ENCODE results near the gene IKBIP. TPM values are rescaled to one million over a fixed set of nuclear protein-coding genes. Genes with fewer than 3 reads are reported as not detected.

Gene IKBIP
- total RNA-seq, 1 experiment from 2014 or later: 14.5 TPM

DNA sequence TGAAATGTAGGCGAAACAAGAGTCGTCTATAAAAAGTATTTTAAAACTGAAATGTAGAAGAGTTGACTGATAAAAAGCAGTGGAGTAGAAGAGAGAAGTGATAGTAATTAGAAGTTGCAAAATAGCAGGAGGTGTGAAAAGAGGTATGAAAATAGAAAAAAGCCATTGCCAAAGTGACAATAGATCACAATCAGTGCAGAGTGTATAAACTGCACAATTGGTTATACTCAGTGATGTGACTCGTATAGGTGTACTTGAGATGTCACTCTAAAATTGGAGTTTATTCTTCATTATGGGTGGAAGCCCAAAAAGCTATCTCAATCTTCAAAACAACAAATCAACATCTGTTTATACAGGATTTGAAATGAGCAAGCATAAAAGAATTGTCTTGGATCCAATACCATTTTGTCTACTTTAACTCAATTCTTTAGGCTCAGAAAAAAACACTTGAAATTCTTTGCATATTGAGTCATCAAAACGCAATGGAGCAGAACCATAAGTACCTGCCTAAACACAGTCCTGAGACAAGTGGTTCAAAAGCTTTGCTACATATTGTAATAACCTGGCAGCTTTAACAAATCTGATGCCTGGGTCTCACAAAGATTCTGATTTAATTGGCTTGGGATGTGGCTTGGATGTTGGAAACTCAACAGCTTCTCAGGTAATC is 8.8 kb downstream of the IKBIP start (continued):
- TF ChIP-seq EZH2phosphoT487 (IDR thresholded peaks at IDR 0.05; ENCODE audit: borderline replicate concordance): no peak
- TF ChIP-seq EZH2 (IDR thresholded peaks at IDR 0.05): no peak

GRCh38 chr12:98618952-98619351 is 25.6 kb downstream of the IKBIP start:
- no peaks in the 10 kb centered on the region for H3K79me2 ChIP-seq (ENCODE audit: insufficient read depth, low read length)
- H3K4me2 ChIP-seq (ENCODE audit: low read length): no peak overlapping the region
- H3K27me3 ChIP-seq (ENCODE audit: insufficient read depth, low read length): no peaks in the 10 kb centered on the region
- no peak overlapping the region for H2AFZ ChIP-seq (ENCODE audit: low read depth, low read length, poor library complexity, severe bottlenecking)
- BruUV-seq (replicated peaks): no TSS peak
- no peaks in the 10 kb centered on the region for H4K20me1 ChIP-seq (ENCODE audit: insufficient read depth)
- H3K27ac ChIP-seq (ENCODE audit: low read depth, low read length): no peak overlapping the region
- RAD21 ChIA-PET (ENCODE audit: low non-redundant PET in 1 of 2, low total read pairs in 2 of 2, uncharacterized antibody in 2 of 2, unreplicated experiment in 2 of 2): no interaction called here
- H3K36me3 ChIP-seq (ENCODE audit: control insufficient read depth in 1 of 2, insufficient read depth in 2 of 2, low read length in 2 of 2): no peaks in the 10 kb centered on the region
- no peak for TF ChIP-seq EGR1 (IDR thresholded peaks at IDR 0.05; ENCODE audit: low read depth)
- TF ChIP-seq EZH2phosphoT487 (IDR thresholded peaks at IDR 0.05; ENCODE audit: borderline replicate concordance): no peak
- no peak for TF ChIP-seq ZFX (IDR thresholded peaks at IDR 0.05)
- no peak for TF ChIP-seq SRF (IDR thresholded peaks at IDR 0.05; ENCODE audit: low read depth)
- no peak for TF ChIP-seq TCF7L2 (IDR thresholded peaks at IDR 0.05; ENCODE audit: borderline replicate concordance, extremely low read depth, insufficient read depth, insufficient read length)
- no peak for TF ChIP-seq ATF3 (IDR thresholded peaks at IDR 0.05)
- TF ChIP-seq ZBTB33 (IDR thresholded peaks at IDR 0.05; ENCODE audit: extremely low read depth, insufficient replicate concordance, low read length): no peak
- no peak for TF ChIP-seq RAD21 (IDR thresholded peaks at IDR 0.05; ENCODE audit: low read depth)
- no peak for TF ChIP-seq FOSL1 (IDR thresholded peaks at IDR 0.05; ENCODE audit: low read depth)
- TF ChIP-seq JUND (IDR thresholded peaks at IDR 0.05): no peak
- no peak for TF ChIP-seq SIN3A (IDR thresholded peaks at IDR 0.05; ENCODE audit: low read depth)
- TF ChIP-seq CBX3 (IDR thresholded peaks at IDR 0.05; ENCODE audit: low read depth): no peak
- TF ChIP-seq, protein P1, sequence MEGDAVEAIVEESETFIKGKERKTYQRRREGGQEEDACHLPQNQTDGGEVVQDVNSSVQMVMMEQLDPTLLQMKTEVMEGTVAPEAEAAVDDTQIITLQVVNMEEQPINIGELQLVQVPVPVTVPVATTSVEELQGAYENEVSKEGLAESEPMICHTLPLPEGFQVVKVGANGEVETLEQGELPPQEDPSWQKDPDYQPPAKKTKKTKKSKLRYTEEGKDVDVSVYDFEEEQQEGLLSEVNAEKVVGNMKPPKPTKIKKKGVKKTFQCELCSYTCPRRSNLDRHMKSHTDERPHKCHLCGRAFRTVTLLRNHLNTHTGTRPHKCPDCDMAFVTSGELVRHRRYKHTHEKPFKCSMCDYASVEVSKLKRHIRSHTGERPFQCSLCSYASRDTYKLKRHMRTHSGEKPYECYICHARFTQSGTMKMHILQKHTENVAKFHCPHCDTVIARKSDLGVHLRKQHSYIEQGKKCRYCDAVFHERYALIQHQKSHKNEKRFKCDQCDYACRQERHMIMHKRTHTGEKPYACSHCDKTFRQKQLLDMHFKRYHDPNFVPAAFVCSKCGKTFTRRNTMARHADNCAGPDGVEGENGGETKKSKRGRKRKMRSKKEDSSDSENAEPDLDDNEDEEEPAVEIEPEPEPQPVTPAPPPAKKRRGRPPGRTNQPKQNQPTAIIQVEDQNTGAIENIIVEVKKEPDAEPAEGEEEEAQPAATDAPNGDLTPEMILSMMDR (IDR thresholded peaks at IDR 0.05 in 2 of 3, conservative IDR thresholded peaks at IDR 0.05 in 1 of 3; ENCODE audit: borderline replicate concordance in 1 of 3, insufficient read depth in 1 of 3, low read depth in 2 of 3, low read length in 2 of 3): no peak
- no peak for TF ChIP-seq MAX (IDR thresholded peaks at IDR 0.05)
- no peak for TF ChIP-seq YY1 (IDR thresholded peaks at IDR 0.05; ENCODE audit: extremely low read depth, insufficient replicate concordance, low read depth, low read length)
- TF ChIP-seq EZH2 (IDR thresholded peaks at IDR 0.05): no peak
- no peak for TF ChIP-seq POLR2AphosphoS5 (IDR thresholded peaks at IDR 0.05; ENCODE audit: low read depth, low read length)
- intact Hi-C loops (cut with micrococcal nuclease): no loop called here
- DNase-seq (ENCODE audit: low read depth, low spot score) (no peak), ATAC-seq (no peak)
- H3K9me3 ChIP-seq (ENCODE audit: control insufficient read depth in 1 of 2, insufficient read depth in 1 of 2, low read depth in 1 of 2, low read length in 2 of 2): no peaks in the 10 kb centered on the region
- POLR2A ChIA-PET: interaction anchor here (1.0 kb wide), 1 partner anchor 24 kb away, joined by 3 read pairs; no protein-coding TSS in a partner anchor
- CTCF ChIA-PET: interaction anchor here (1.2 kb wide), 1 partner anchor 52 kb away, joined by 3 read pairs; no protein-coding TSS in a partner anchor
- no peaks in the 10 kb centered on the region for H3K4me1 ChIP-seq (ENCODE audit: control insufficient read depth in 1 of 2, insufficient read depth in 2 of 2, low read length in 2 of 2)
- H3K4me3 ChIP-seq (replicated peaks in 1 of 2; ENCODE audit: low read depth in 1 of 2, low read length in 2 of 2): no peak overlapping the region
- H3K9ac ChIP-seq (ENCODE audit: low read length): no peak overlapping the region
- no peaks in the 10 kb centered on the region; the same call in 1 of the 2 replicates for H3K9me2 ChIP-seq (ENCODE audit: insufficient read depth)

All from HCT116 (cell line).